IPS DF 19.7 (cell line): Measurements from ENCODE around the gene CDH13.

Experiments
- DNase-seq: peaks from one replicate; pipeline ENCODE4 v3.0.0-alpha.2; 2013; ENCODE audit warnings: low read depth, low spot score

CDH13 gene

GRCh38 chr16:82626791-82627261, at the start of gene CDH13:
Gene CDH13 (plus strand): TSS chr16:82626969.
- DNase-seq: no peak

- DNase-seq: no peak
Observed at GRCh38 chr16:82580298-82580890, 46.4 kb upstream of the CDH13 start.

- no peak for DNase-seq
Observed at GRCh38 chr16:82582975-82583374, 43.8 kb upstream of the CDH13 start.

GRCh38 chr16:82583422-82583821, 43.3 kb upstream of the CDH13 start:
- no peak for DNase-seq

- no peak for DNase-seq
Observed at GRCh38 chr16:82584553-82585152, 42.1 kb upstream of the CDH13 start.

- no peak for DNase-seq
Observed at GRCh38 chr16:82585675-82586074, 41.1 kb upstream of the CDH13 start.

- DNase-seq: no peak
Observed at GRCh38 chr16:82586130-82586529, 40.6 kb upstream of the CDH13 start.

GRCh38 chr16:82587289-82587688, 39.5 kb upstream of the CDH13 start:
- DNase-seq: no peak

GRCh38 chr16:82589407-82589806, 37.4 kb upstream of the CDH13 start:
- no peak for DNase-seq

- no peak for DNase-seq
Observed at GRCh38 chr16:82594114-82594513, 32.7 kb upstream of the CDH13 start.

GRCh38 chr16:82598771-82599170, 28.0 kb upstream of the CDH13 start:
- DNase-seq: no peak

- no peak for DNase-seq
Observed at GRCh38 chr16:82601989-82602640, 24.7 kb upstream of the CDH13 start.

- DNase-seq: no peak
Observed at GRCh38 chr16:82603784-82604411, 22.9 kb upstream of the CDH13 start.

- no peak for DNase-seq
Observed at GRCh38 chr16:82605076-82605475, 21.7 kb upstream of the CDH13 start.

- DNase-seq: peak; percentile 61
Observed at GRCh38 chr16:82605863-82606620, 20.7 kb upstream of the CDH13 start.

- DNase-seq: no peak
Observed at GRCh38 chr16:82609140-82609539, 17.6 kb upstream of the CDH13 start.

GRCh38 chr16:82612263-82612662, 14.5 kb upstream of the CDH13 start:
- DNase-seq: no peak

GRCh38 chr16:82616356-82616755, 10.4 kb upstream of the CDH13 start:
- DNase-seq: no peak

GRCh38 chr16:82621781-82622180, 5.0 kb upstream of the CDH13 start:
- no peak for DNase-seq

- DNase-seq: no peak
Observed at GRCh38 chr16:82623241-82623640, 3.5 kb upstream of the CDH13 start.

- no peak for DNase-seq
Observed at GRCh38 chr16:82625066-82625968, 1.5 kb upstream of the CDH13 start.
